PC-9 (cell line): ENCODE data around the gene AMIGO2.

Experiments used
- CTCF ChIP-seq: fragments of 200-600 bp; sonication (generic); conservative IDR thresholded peaks from 2 replicates; pipeline ENCODE4 v1.6.1; 2017; ENCODE audit warnings: mixed run types, antibody characterized with exemption, mild to moderate bottlenecking, moderate library complexity
- EZH2 ChIP-seq: fragments of 200-600 bp; sonication (generic); IDR thresholded peaks from 2 replicates; pipeline ENCODE4 v1.8.0; 2017; ENCODE audit warnings: antibody characterized with exemption, low read depth

DNA sequence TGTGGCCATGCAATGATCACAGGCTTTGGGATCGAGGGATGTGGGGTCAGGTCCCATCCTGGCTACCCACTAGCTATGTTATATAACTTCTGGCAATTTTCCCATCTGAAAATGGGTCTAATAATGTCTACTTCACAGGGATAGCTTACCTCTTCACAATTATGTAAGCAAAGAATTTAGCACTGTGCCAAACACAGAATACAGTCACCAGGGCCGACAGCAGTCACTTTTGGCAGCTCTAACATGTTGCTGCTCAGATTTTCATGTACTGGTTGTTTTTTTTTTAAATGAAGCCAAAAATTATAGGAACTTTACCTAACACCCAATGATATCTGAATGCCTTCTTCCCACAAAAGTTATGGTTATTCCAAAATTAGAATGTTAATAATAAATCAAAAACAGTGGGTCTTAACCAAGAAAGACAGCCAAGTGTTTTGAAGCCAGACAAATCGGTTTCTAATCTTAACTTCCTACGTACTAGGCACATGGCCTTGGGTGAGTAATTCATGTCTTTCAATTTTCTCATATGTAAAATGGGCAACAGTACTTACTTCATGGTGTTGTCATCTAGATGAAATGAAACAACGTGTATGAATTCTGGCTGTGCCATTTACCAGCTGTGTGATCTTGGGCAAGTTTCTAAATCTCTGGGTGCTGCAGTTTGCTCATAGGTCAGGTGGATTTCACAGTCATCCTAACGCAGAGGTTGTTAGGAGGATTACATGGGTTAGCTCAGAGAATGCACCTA, 13.3 kb downstream of the AMIGO2 start:
- TF ChIP-seq CTCF (no peak), EZH2 (no peak)
